ENCODE data around the gene HS3ST5.

- TF ChIP-seq CTCF (IDR thresholded peaks at IDR 0.05 in 2 of 3, conservative IDR thresholded peaks at IDR 0.05 in 1 of 3; ENCODE audit: borderline replicate concordance in 1 of 3, insufficient read depth in 1 of 3, low read depth in 2 of 3, low read length in 2 of 3) (no peak), POLR2AphosphoS5 (IDR thresholded peaks at IDR 0.05; ENCODE audit: low read depth, low read length) (no peak), POLR2A (IDR thresholded peaks at IDR 0.05; ENCODE audit: borderline replicate concordance, extremely low read depth, insufficient read depth, insufficient read length) (no peak)
These were observed 56.6 kb downstream of the HS3ST5 start for GRCh38 chr6:114286211-114286610.

Data from HCT116 (cell line).